K562 (cell line): Measurements from ENCODE around the gene NQO2. TPM values are rescaled to one million over a fixed set of nuclear protein-coding genes. Genes with fewer than 3 reads are reported as not detected.

Source experiments
- ATAC-seq: fragments of 200-7000 bp; cut with Tn5 transposase; 3 replicates; pipeline ENCODE4 v1.9.1; 2020; ENCODE audit warnings: moderate library complexity
- BruUV-seq: library from RNA; stranded (reverse); fragments of 400-500 nt; replicated peaks from 2 replicates; lab custom pipeline; 2021; lab: Mats Ljungman, UMichigan
- CTCF ChIA-PET: fragments of 300-600 bp; formaldehyde crosslinking; extraction: SDS; loops from one replicate; lab custom pipeline; 2021; ENCODE audit warnings: low intra/inter-chr PET ratio; lab: Yijun Ruan, JAX
- POLR2A ChIA-PET: fragments of 300-600, 350-650 bp; sonication (Branson Sonifier 250); formaldehyde crosslinking; extraction: SDS; loops from one replicate; lab custom pipeline; 2021; ENCODE audit warnings: antibody characterized with exemption, inconsistent platforms; lab: Yijun Ruan, JAX
- DNase-seq, 4 experiments: peaks; one replicate each; pipeline versions ENCODE4 v3.0.0 to v3.0.0-alpha.2; 2011 to 2018; ENCODE audit warnings: low spot score in 3 of 4, mixed read lengths in 3 of 4; ENCODE audit errors: extremely low read depth in 1 of 4
- FAIRE-seq: peaks from 2 replicates; lab custom pipeline; 2011; peaks lifted over from hg19 to GRCh38; lab: Jason Lieb, UNC
- H2AFZ ChIP-seq: 2 replicates; pipeline ENCODE4 v1.6.0; 2011; ENCODE audit warnings: low read depth, low read length, control low read depth, inconsistent platforms
- H3K27ac ChIP-seq: fragments of 200-600 bp; 3 replicates; pipeline ENCODE4 v1.8.0; 2011; ENCODE audit warnings: low read depth, mild to moderate bottlenecking, control low read depth, inconsistent platforms, low read length, moderate library complexity, mixed read lengths; ENCODE audit errors: extremely low read depth
- H3K27me3 ChIP-seq, 2 experiments: fragments of 300-600 bp in 1 of 2; 2 replicates in 1 of 2; 3 replicates in 1 of 2; pipeline versions ENCODE4 v1.6.0 to v1.8.0; 2011; ENCODE audit warnings: inconsistent platforms in 2 of 2, low read length in 2 of 2, mild to moderate bottlenecking in 1 of 2, mixed read lengths in 1 of 2, moderate library complexity in 1 of 2; ENCODE audit not compliant: control insufficient read depth in 2 of 2, insufficient read depth in 2 of 2
- H3K36me3 ChIP-seq: fragments of 300-600 bp; 3 replicates; pipeline ENCODE4 v1.8.0; 2011; ENCODE audit warnings: mild to moderate bottlenecking, low read length, inconsistent platforms; ENCODE audit not compliant: control insufficient read depth, insufficient read depth
- H3K4me1 ChIP-seq, 2 experiments: fragments of 200-600 bp in 1 of 2; replicated peaks in 1 of 2; 2 replicates in 1 of 2; 3 replicates in 1 of 2; pipeline versions ENCODE4 v1.5.1 to v1.8.0; 2011; ENCODE audit warnings: inconsistent platforms in 2 of 2, low read length in 2 of 2, mild to moderate bottlenecking in 1 of 2, mixed read lengths in 1 of 2, moderate library complexity in 1 of 2; ENCODE audit not compliant: control insufficient read depth in 2 of 2, insufficient read depth in 2 of 2
- H3K4me2 ChIP-seq: 2 replicates; pipeline ENCODE4 v1.6.1; 2011; ENCODE audit warnings: low read length, control low read depth, inconsistent platforms, mixed read lengths; ENCODE audit not compliant: insufficient read depth
- H3K4me3 ChIP-seq: fragments of 200-600 bp; sonication (generic), shearing (Covaris generic); 2 replicates; pipeline ENCODE4 v1.5.1; 2016; ENCODE audit warnings: control low read depth, inconsistent platforms
- H3K79me2 ChIP-seq: fragments of 200-600 bp; 3 replicates; pipeline ENCODE4 v1.8.0; 2011; ENCODE audit warnings: low read length, inconsistent platforms; ENCODE audit not compliant: control insufficient read depth, insufficient read depth
- H3K9ac ChIP-seq, 2 experiments: 2 replicates each; pipeline versions ENCODE4 v1.6.0 to v1.6.1; 2011; ENCODE audit warnings: low read depth in 2 of 2, low read length in 2 of 2, control low read depth in 1 of 2, inconsistent platforms in 1 of 2, mild to moderate bottlenecking in 1 of 2, mixed read lengths in 1 of 2; ENCODE audit not compliant: insufficient read depth in 1 of 2
- H3K9me1 ChIP-seq: one replicate; pipeline ENCODE4 v1.6.0; 2011; ENCODE audit warnings: inconsistent platforms, mild to moderate bottlenecking, low read length, moderate library complexity; ENCODE audit not compliant: control insufficient read depth, insufficient read depth
- H3K9me3 ChIP-seq: replicated peaks from 2 replicates; pipeline ENCODE4 v1.5.1; 2011; ENCODE audit warnings: low read depth, low read length, inconsistent platforms; ENCODE audit not compliant: control insufficient read depth, insufficient read depth
- H4K20me1 ChIP-seq: replicated peaks from 2 replicates; pipeline ENCODE4 v1.6.1; 2011; ENCODE audit warnings: low read length, inconsistent platforms, mixed read lengths; ENCODE audit not compliant: control insufficient read depth, insufficient read depth
- CREB1 ChIP-seq, 2 experiments: sonication (generic) in 1 of 2; formaldehyde crosslinking in 1 of 2; IDR thresholded peaks; 2 replicates each; pipeline versions ENCODE4 v1.6.1 to v1.8.0; 2012 to 2022; ENCODE audit warnings: inconsistent platforms in 1 of 2, mild to moderate bottlenecking in 1 of 2, missing genetic modification reagents in 1 of 2, moderate library complexity in 1 of 2
- DDX20 ChIP-seq: fragments of 450-650 bp; IDR thresholded peaks from 2 replicates; pipeline ENCODE4 v1.6.1; 2016; ENCODE audit warnings: missing genetic modification characterization, low read depth, mild to moderate bottlenecking, missing compliant biosample characterization, moderate library complexity
- DMBX1 ChIP-seq: fragments of 250-450 bp; sonication (Bioruptor Pico); IDR thresholded peaks from 2 replicates; pipeline ENCODE4 v1.8.0; 2022; ENCODE audit warnings: inconsistent platforms, mild to moderate bottlenecking, moderate library complexity, borderline replicate concordance
- ELF4 ChIP-seq: fragments of 450-650 bp; formaldehyde crosslinking; IDR thresholded peaks from 2 replicates; pipeline ENCODE4 v1.4.0; 2022; ENCODE audit warnings: missing genetic modification characterization
- FOXA3 ChIP-seq, 2 experiments: fragments of 450-650 bp in 1 of 2; sonication (generic) in 1 of 2; formaldehyde crosslinking; IDR thresholded peaks in 1 of 2; conservative IDR thresholded peaks in 1 of 2; 2 replicates each; pipeline versions ENCODE4 v1.4.0 to v1.8.0; 2020 to 2022; ENCODE audit warnings: mild to moderate bottlenecking in 2 of 2, missing genetic modification reagents in 1 of 2
- HDAC6 ChIP-seq: IDR thresholded peaks from 2 replicates; pipeline ENCODE4 v1.6.1; 2012; ENCODE audit warnings: low read depth, mild to moderate bottlenecking, control low read depth, inconsistent platforms, low read length, moderate library complexity
- KLF6 ChIP-seq: fragments of 250-450 bp; sonication (Bioruptor Pico); IDR thresholded peaks from 2 replicates; pipeline ENCODE4 v1.4.0; 2020; ENCODE audit warnings: mild to moderate bottlenecking, moderate library complexity, borderline replicate concordance
- NFE2L1 ChIP-seq: fragments of 450-650 bp; IDR thresholded peaks from 2 replicates; pipeline ENCODE4 v1.6.1; 2016; ENCODE audit warnings: missing genetic modification characterization, low read depth, mild to moderate bottlenecking, missing compliant biosample characterization, moderate library complexity, borderline replicate concordance
- NR2F6 ChIP-seq: fragments of 450-650 bp; formaldehyde crosslinking; IDR thresholded peaks from 2 replicates; pipeline ENCODE4 v1.4.0; 2020; ENCODE audit warnings: mild to moderate bottlenecking
- PHF21A ChIP-seq: fragments of 450-650 bp; IDR thresholded peaks from 2 replicates; pipeline ENCODE4 v1.6.1; 2017; ENCODE audit warnings: low read depth, borderline replicate concordance
- PTRF ChIP-seq: fragments of 450-650 bp; IDR thresholded peaks from 2 replicates; pipeline ENCODE4 v1.6.1; 2016; ENCODE audit warnings: mild to moderate bottlenecking, missing genetic modification characterization, missing compliant biosample characterization
- RBM34 ChIP-seq: fragments of 200-400 bp; formaldehyde crosslinking; IDR thresholded peaks from 2 replicates; pipeline ENCODE4 v1.6.1; 2018; ENCODE audit warnings: low read length, borderline replicate concordance; ENCODE audit not compliant: insufficient read depth
- RBM39 ChIP-seq: fragments of 200-400 bp; formaldehyde crosslinking; optimal IDR thresholded peaks from 2 replicates; pipeline ENCODE3; 2018; ENCODE audit warnings: low read depth, low read length
- SREBF2 ChIP-seq: sonication (generic); formaldehyde crosslinking; IDR thresholded peaks from 2 replicates; pipeline ENCODE4 v1.4.0; 2020; ENCODE audit warnings: mild to moderate bottlenecking, missing genetic modification reagents
- STAT5B ChIP-seq: fragments of 250-450 bp; sonication (Bioruptor Pico); IDR thresholded peaks from 2 replicates; pipeline ENCODE4 v1.8.0; 2021; ENCODE audit warnings: mild to moderate bottlenecking, inconsistent platforms
- XRCC4 ChIP-seq: IDR thresholded peaks from one replicate; pipeline ENCODE4 v1.6.1; 2011; ENCODE audit not compliant: insufficient read depth, insufficient read length; ENCODE audit errors: extremely low read depth
- ZKSCAN1 ChIP-seq: fragments of 150-350 bp; IDR thresholded peaks from 2 replicates; pipeline ENCODE4 v1.6.1; 2016; ENCODE audit warnings: low read depth, low read length
- WGBS: fragments of 100-300 bp; shearing (Covaris generic); methylation state at CpG from one replicate; pipeline ENCODE4 v1.1.6; 2016; ENCODE audit warnings: low coverage, mixed read lengths; ENCODE audit not compliant: insufficient coverage; ENCODE audit errors: missing lambda C conversion rate; 5-methylcytosine and 5-hydroxymethylcytosine counted together
- in situ Hi-C: fragments of 300-500 bp; cut with MboI; formaldehyde crosslinking; loops from 4 replicates; pipeline ENCODE4 v1.15.0; 2018; ENCODE audit warnings: inconsistent platforms, mixed read lengths
- intact Hi-C: fragments of 100-400 bp; cut with micrococcal nuclease; formaldehyde crosslinking; loops from 2 replicates; pipeline ENCODE4 v1.14.2; 2022
- polyA plus RNA-seq, 8 experiments: library from polyadenylated mRNA; depleted of rRNA in 4 of 8; stranded (reverse) in 5 of 8; unstranded in 3 of 8; fragments of >200 nt; fragmentation: Nextera tagmentation in 2 of 8; fragmentation: Illumina TruSeq in 1 of 8; extraction: Ambion mirVana in 2 of 8; extraction: Trizol in 1 of 8; gene quantifications; 2 replicates each; pipeline versions ENCODE4 v1.2.1 to v1.2.3, GENCODE V29; 2011 to 2014; ENCODE audit warnings: inconsistent platforms in 1 of 8, missing spikeins in 1 of 8
- total RNA-seq, 7 experiments: library from RNA; depleted of rRNA in 6 of 7; stranded (reverse); fragments of >200 nt in 6 of 7; fragmentation: Illumina TruSeq in 2 of 7; extraction: Trizol in 2 of 7; gene quantifications; 2 replicates each; pipeline versions ENCODE4 v1.2.1 to v1.2.3, GENCODE V29; 2011 to 2021; ENCODE audit warnings: low replicate concordance in 1 of 7
- TF ChIP-seq, protein P1 (sequence below): fragments of 150-350 bp; conservative IDR thresholded peaks from 2 replicates; pipeline ENCODE4 v1.6.1; 2014; ENCODE audit warnings: low read length
- TF ChIP-seq, protein P2 (sequence below): fragments of 450-650 bp; formaldehyde crosslinking; IDR thresholded peaks from 2 replicates; pipeline ENCODE4 v1.4.0; 2020; ENCODE audit warnings: mild to moderate bottlenecking, moderate library complexity

The NQO2 gene
- total and polyA plus RNA-seq, 9 of the 15 experiments (the other 6 are each of a cell fraction or from before 2014, with no cell fraction given) = 54.6 to 214 (median 116) TPM

DNA sequence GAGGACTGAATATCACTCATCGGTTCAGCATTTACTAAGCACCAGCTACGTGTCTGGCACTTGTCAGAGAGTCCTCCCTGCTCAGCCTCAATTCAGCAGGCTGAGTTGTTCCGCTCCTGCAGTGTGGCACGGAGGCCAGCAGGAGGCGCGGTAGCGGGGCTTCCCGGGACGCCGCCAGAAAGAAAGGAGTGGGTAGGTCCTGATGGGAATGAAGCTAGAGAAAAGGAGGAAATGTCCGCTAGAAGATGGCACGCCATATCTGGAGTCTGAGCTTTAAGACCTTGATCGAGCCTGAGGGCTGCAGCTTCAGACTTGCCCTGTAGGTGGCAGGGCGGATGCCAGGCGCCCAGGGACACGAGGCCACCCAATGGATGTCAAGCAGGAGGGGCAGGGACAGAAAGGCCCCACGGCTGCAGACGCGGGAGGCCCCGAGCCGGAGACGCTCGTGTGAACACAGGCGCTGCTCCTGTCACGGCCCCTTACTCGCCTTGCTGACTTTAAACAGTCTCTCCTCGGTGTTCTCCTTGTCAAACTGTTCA is 47.1 kb upstream of the NQO2 start:
- in situ Hi-C loops (no loop called here), intact Hi-C loops (loop anchor here (1.0 kb wide), 1 partner anchor 37 kb away; no protein-coding TSS in a partner anchor)
- no TSS peak for BruUV-seq
- Histone ChIP-seq H3K4me1 (peaks cover 25 to 26% of the 10 kb centered on the region in 2 experiments), H3K36me3 (peaks cover 77% of the 10 kb centered on the region), H3K27me3 (no peaks in the 10 kb centered on the region), H3K4me2 (peak overlapping the region; percentile 54), H3K9me1 (peaks cover 5% of the 10 kb centered on the region), H3K4me3 (no peak overlapping the region), H3K9me3 (no peaks in the 10 kb centered on the region), H3K79me2 (no peaks in the 10 kb centered on the region), H3K9ac (peak overlapping the region in 1 of 2 experiments; percentile 8; a peak in 1 of 4 replicates), H2AFZ (peak overlapping the region; percentile 75), H3K27ac (peak overlapping the region; percentile 17; the same call in 1 of the 3 replicates), H4K20me1 (no peaks in the 10 kb centered on the region)
- ATAC-seq (peak; percentile 89), FAIRE-seq (peak; percentile 86), DNase-seq (peak; percentile 74 to 80 (median 78))
- ChIA-PET CTCF (interaction anchor here (0.7 to 3.3 kb wide), 5 partner anchors 10 to 106 kb away, joined by 3 to 39 read pairs (median 3); no protein-coding TSS in a partner anchor), POLR2A (interaction anchor here (0.6 to 3.6 kb wide), 11 partner anchors 8 to 180 kb away, joined by 3 to 12 read pairs (median 6); partner anchors contain the start of genes SERPINB1 and SERPINB6)
- WGBS = 27% methylated on average over 27 of the region's 27 CpGs
- TF ChIP-seq, protein P1, sequence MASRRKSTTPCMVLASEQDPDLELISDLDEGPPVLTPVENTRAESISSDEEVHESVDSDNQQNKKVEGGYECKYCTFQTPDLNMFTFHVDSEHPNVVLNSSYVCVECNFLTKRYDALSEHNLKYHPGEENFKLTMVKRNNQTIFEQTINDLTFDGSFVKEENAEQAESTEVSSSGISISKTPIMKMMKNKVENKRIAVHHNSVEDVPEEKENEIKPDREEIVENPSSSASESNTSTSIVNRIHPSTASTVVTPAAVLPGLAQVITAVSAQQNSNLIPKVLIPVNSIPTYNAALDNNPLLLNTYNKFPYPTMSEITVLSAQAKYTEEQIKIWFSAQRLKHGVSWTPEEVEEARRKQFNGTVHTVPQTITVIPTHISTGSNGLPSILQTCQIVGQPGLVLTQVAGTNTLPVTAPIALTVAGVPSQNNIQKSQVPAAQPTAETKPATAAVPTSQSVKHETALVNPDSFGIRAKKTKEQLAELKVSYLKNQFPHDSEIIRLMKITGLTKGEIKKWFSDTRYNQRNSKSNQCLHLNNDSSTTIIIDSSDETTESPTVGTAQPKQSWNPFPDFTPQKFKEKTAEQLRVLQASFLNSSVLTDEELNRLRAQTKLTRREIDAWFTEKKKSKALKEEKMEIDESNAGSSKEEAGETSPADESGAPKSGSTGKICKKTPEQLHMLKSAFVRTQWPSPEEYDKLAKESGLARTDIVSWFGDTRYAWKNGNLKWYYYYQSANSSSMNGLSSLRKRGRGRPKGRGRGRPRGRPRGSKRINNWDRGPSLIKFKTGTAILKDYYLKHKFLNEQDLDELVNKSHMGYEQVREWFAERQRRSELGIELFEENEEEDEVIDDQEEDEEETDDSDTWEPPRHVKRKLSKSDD = no peak
- TF ChIP-seq SREBF2 (CRISPR knock-in tag) (no peak), DMBX1 (CRISPR knock-in tag) (no peak), FOXA3 (CRISPR knock-in tag; conservative IDR thresholded peaks at IDR 0.05 in 1 of 2, IDR thresholded peaks at IDR 0.05 in 1 of 2) (no peak), DDX20 (tag) (no peak), PHF21A (no peak), ZKSCAN1 (no peak), RBM34 (no peak), RBM39 (no peak), KLF6 (CRISPR knock-in tag) (no peak), HDAC6 (no peak), CREB1 (IDR thresholded peaks at IDR 0.05) (no peak), CREB1 (CRISPR knock-in tag; IDR thresholded peaks at IDR 0.05) (no peak), NFE2L1 (tag) (no peak), XRCC4 (no peak), PTRF (no peak), ELF4 (CRISPR knock-in tag) (0 out of 2 replicates have a peak, but pooled peaks have one; percentile 7), STAT5B (no peak), NR2F6 (CRISPR knock-in tag) (no peak)
- TF ChIP-seq, protein P2, sequence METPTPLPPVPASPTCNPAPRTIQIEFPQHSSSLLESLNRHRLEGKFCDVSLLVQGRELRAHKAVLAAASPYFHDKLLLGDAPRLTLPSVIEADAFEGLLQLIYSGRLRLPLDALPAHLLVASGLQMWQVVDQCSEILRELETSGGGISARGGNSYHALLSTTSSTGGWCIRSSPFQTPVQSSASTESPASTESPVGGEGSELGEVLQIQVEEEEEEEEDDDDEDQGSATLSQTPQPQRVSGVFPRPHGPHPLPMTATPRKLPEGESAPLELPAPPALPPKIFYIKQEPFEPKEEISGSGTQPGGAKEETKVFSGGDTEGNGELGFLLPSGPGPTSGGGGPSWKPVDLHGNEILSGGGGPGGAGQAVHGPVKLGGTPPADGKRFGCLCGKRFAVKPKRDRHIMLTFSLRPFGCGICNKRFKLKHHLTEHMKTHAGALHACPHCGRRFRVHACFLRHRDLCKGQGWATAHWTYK (CRISPR knock-in tag) = no peak
